GM18502 (cell line): ENCODE data around the gene C2orf49.

Experiments
- ATAC-seq: cut with Tn5 transposase; IDR thresholded peaks from one replicate; pipeline ENCODE4 v1.9.1; 2021; ENCODE audit warnings: mild to moderate bottlenecking; ENCODE audit not compliant: unreplicated experiment, poor library complexity

C2orf49 gene

GRCh38 chr2:105397953-105398335, 60.6 kb downstream of the C2orf49 start:
- ATAC-seq: no peak

- peak; percentile 99 for ATAC-seq
These were observed 61.2 kb downstream of the C2orf49 start, which contains the start of gene FHL2 for GRCh38 chr2:105398336-105399206. FHL2 (minus strand) TSS chr2:105399051; CDS start chr2:105386516, 12,535 bp downstream.
